Uterus (tissue), 2 donors: ENCODE data around the gene TMEM45A.

Experiments used
- POLR2A ChIP-seq, 2 donors: fragments of 450-650 bp; IDR thresholded peaks; one replicate each; pipeline ENCODE4 v1.6.1; 2016; ENCODE audit warnings: antibody characterized with exemption in 2 of 2, mild to moderate bottlenecking in 1 of 2, moderate library complexity in 1 of 2
- TF ChIP-seq, protein P1 (sequence below), 4 experiments: fragments of 200-600 bp in 2 of 4; fragments of 450-650 bp in 2 of 4; sonication (generic) in 2 of 4; IDR thresholded peaks; one replicate each; pipeline ENCODE4 v1.5.1; 2016 to 2019; ENCODE audit warnings: antibody characterized with exemption in 4 of 4, mild to moderate bottlenecking in 2 of 4, moderate library complexity in 1 of 4

DNA sequence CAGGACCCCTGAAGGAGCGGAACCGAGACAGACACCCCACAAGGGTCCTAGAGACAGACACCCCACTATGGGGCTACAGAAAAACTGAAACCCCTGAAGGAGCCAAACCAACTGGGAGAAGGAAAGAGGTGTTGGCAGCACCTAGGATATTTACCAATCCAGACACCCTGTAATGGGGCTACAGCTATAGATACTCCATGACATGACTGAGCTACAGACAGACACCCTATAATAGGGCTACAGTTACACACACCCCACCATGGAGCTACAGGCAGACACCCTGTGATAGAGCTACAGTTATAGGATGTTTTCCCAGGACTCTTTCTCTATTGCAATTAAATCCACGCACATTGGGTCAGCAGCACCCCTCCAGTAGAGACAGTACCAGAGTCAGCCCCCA, 94.4 kb downstream of the TMEM45A start:
- TF ChIP-seq, protein P1, sequence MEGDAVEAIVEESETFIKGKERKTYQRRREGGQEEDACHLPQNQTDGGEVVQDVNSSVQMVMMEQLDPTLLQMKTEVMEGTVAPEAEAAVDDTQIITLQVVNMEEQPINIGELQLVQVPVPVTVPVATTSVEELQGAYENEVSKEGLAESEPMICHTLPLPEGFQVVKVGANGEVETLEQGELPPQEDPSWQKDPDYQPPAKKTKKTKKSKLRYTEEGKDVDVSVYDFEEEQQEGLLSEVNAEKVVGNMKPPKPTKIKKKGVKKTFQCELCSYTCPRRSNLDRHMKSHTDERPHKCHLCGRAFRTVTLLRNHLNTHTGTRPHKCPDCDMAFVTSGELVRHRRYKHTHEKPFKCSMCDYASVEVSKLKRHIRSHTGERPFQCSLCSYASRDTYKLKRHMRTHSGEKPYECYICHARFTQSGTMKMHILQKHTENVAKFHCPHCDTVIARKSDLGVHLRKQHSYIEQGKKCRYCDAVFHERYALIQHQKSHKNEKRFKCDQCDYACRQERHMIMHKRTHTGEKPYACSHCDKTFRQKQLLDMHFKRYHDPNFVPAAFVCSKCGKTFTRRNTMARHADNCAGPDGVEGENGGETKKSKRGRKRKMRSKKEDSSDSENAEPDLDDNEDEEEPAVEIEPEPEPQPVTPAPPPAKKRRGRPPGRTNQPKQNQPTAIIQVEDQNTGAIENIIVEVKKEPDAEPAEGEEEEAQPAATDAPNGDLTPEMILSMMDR (IDR thresholded peaks at IDR 0.05) = no peak
- no peak for TF ChIP-seq POLR2A (IDR thresholded peaks at IDR 0.05)
